Astrocyte of the cerebellum (primary cell): ENCODE measurements around the gene FOXP4.

Experiments
- DNase-seq: peaks from one replicate; pipeline ENCODE4 v3.0.0-alpha.2; 2011; ENCODE audit warnings: low read depth
- H3K4me3 ChIP-seq: 2 replicates; pipeline ENCODE4 v1.5.1; 2011; ENCODE audit warnings: mild to moderate bottlenecking, low read depth, low read length, moderate library complexity
- CTCF ChIP-seq: IDR thresholded peaks from 2 replicates; pipeline ENCODE4 v1.5.1; 2012; ENCODE audit warnings: low read length, low read depth, moderate library complexity, mild to moderate bottlenecking; ENCODE audit errors: missing control alignments
- in situ Hi-C: cut with HindIII; loops from 2 replicates; pipeline ENCODE4 v1.10.0; 2017; ENCODE audit warnings: low sequenced_read_pairs

The FOXP4 gene

GRCh38 chr6:41529970-41530369 is 16.2 kb upstream of the FOXP4 start:
- DNase-seq: no peak
- no peak for TF ChIP-seq CTCF
- H3K4me3 ChIP-seq: no peak overlapping the region
- in situ Hi-C loops: loop anchor here (5.0 kb wide), 1 partner anchor 43 kb away; no protein-coding TSS in a partner anchor

GRCh38 chr6:41530476-41530875 is 15.7 kb upstream of the FOXP4 start:
- DNase-seq: no peak
- in situ Hi-C loops: no loop called here
- H3K4me3 ChIP-seq: no peak overlapping the region
- TF ChIP-seq CTCF: no peak

- in situ Hi-C loops: no loop called here
- no peak for DNase-seq
- no peak overlapping the region for H3K4me3 ChIP-seq
- no peak for TF ChIP-seq CTCF
These were observed 15.2 kb upstream of the FOXP4 start for GRCh38 chr6:41531016-41531415.

GRCh38 chr6:41531591-41532582 is 14.3 kb upstream of the FOXP4 start:
- no peak overlapping the region for H3K4me3 ChIP-seq
- TF ChIP-seq CTCF: no peak
- in situ Hi-C loops: no loop called here
- no peak for DNase-seq

DNA sequence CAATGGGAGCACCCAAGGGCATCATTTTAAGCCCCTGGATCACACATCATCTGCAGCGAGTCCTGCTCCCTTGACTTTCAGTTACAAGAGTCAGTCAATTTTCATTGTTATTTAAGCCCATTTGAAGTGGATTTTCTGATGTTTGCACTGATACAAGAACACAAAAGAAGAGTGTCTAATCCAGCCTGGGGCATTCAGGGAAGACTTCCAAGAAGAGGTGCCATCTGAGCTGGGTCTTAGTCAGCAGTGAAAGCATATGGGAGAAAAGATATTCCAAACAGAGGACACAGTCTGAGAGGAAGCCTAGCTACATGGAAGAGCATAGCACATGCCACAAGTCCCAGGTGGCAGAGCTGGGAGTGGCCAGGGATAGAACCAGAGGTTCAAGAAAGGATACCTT is 10.4 kb upstream of the FOXP4 start:
- no peak for DNase-seq
- in situ Hi-C loops: no loop called here
- TF ChIP-seq CTCF: no peak
- H3K4me3 ChIP-seq: no peak overlapping the region

- no peak for TF ChIP-seq CTCF
- no peak for DNase-seq
- H3K4me3 ChIP-seq: no peak overlapping the region
- in situ Hi-C loops: no loop called here
These were observed 9.1 kb upstream of the FOXP4 start for GRCh38 chr6:41536795-41537758.
